Bronchial epithelial cell (primary cell): ENCODE data around the gene EFNA4. TPM values are rescaled to one million over a fixed set of nuclear protein-coding genes. Genes with fewer than 3 reads are reported as not detected.

Source experiments
- DNase-seq: peaks from one replicate; pipeline ENCODE4 v3.0.0-alpha.2; 2010; ENCODE audit warnings: low read depth
- FAIRE-seq: peaks from 2 replicates; lab custom pipeline; 2011; peaks lifted over from hg19 to GRCh38; lab: Jason Lieb, UNC
- H3K27me3 ChIP-seq: 2 replicates; pipeline ENCODE4 v1.5.1; 2011; ENCODE audit warnings: low read length; ENCODE audit not compliant: control insufficient read depth, insufficient read depth
- H3K36me3 ChIP-seq: 2 replicates; pipeline ENCODE4 v1.5.1; 2011; ENCODE audit warnings: low read length; ENCODE audit not compliant: control insufficient read depth, insufficient read depth
- H3K4me3 ChIP-seq: 2 replicates; pipeline ENCODE4 v1.5.1; 2011; ENCODE audit warnings: mild to moderate bottlenecking, low read depth, low read length, control low read depth
- CTCF ChIP-seq: IDR thresholded peaks from 2 replicates; pipeline ENCODE4 v1.5.1; 2011; ENCODE audit warnings: mild to moderate bottlenecking, moderate library complexity, low read length, control low read depth, inconsistent platforms; ENCODE audit not compliant: insufficient read depth, severe bottlenecking
- total RNA-seq: library from RNA; depleted of rRNA; stranded (reverse); fragments of >200 nt; gene quantifications from 2 replicates; pipeline ENCODE4 v1.2.1, GENCODE V29; 2014

Gene EFNA4
- total RNA-seq, 1 donor from 2014 or later: 8.7 TPM

- Histone ChIP-seq H3K36me3 (no peaks in the 10 kb centered on the region), H3K4me3 (no peak overlapping the region), H3K27me3 (peaks cover 2% of the 10 kb centered on the region)
- no peak for TF ChIP-seq CTCF
- no peak for FAIRE-seq
- DNase-seq: no peak
These were observed 31.0 kb downstream of the EFNA4 start for GRCh38 chr1:155094622-155094948.

- no peak for FAIRE-seq
- H3K4me3 ChIP-seq: no peak overlapping the region
- H3K27me3 ChIP-seq: no peaks in the 10 kb centered on the region
- no peak for DNase-seq
- no peaks in the 10 kb centered on the region for H3K36me3 ChIP-seq
- TF ChIP-seq CTCF: no peak
These were observed 35.8 kb downstream of the EFNA4 start for GRCh38 chr1:155099331-155099730.

GRCh38 chr1:155103325-155103724, 39.8 kb downstream of the EFNA4 start:
- FAIRE-seq (no peak), DNase-seq (no peak)
- Histone ChIP-seq H3K36me3 (no peaks in the 10 kb centered on the region), H3K27me3 (no peaks in the 10 kb centered on the region), H3K4me3 (no peak overlapping the region)
- no peak for TF ChIP-seq CTCF

GRCh38 chr1:155104605-155105534, 41.3 kb downstream of the EFNA4 start:
- FAIRE-seq: no peak
- H3K4me3 ChIP-seq: no peak overlapping the region
- H3K27me3 ChIP-seq: no peaks in the 10 kb centered on the region
- TF ChIP-seq CTCF: no peak
- DNase-seq: no peak
- no peaks in the 10 kb centered on the region for H3K36me3 ChIP-seq

- no peak for TF ChIP-seq CTCF
- Histone ChIP-seq H3K4me3 (no peak overlapping the region), H3K36me3 (no peaks in the 10 kb centered on the region), H3K27me3 (no peaks in the 10 kb centered on the region)
- DNase-seq: no peak
- no peak for FAIRE-seq
These were observed 42.1 kb downstream of the EFNA4 start for GRCh38 chr1:155105604-155106011.
